K562 (cell line): ENCODE data around the gene POLA1. TPM values are rescaled to one million over a fixed set of nuclear protein-coding genes. Genes with fewer than 3 reads are reported as not detected.

Source experiments
- ADNP ChIP-seq: fragments of 200-800 bp; sonication (Bioruptor generic); IDR thresholded peaks from 2 replicates; pipeline ENCODE4 v1.6.1; 2016; ENCODE audit warnings: missing genetic modification characterization, missing compliant biosample characterization
- E2F6 ChIP-seq, 2 experiments: IDR thresholded peaks; 2 replicates each; pipeline ENCODE4 v1.6.1; 2011; ENCODE audit warnings: borderline replicate concordance in 1 of 2, control low read depth in 1 of 2, low read depth in 1 of 2, low read length in 1 of 2, mild to moderate bottlenecking in 1 of 2, mixed read lengths in 1 of 2, moderate library complexity in 1 of 2; ENCODE audit not compliant: insufficient read depth in 1 of 2, insufficient read length in 1 of 2, poor library complexity in 1 of 2, severe bottlenecking in 1 of 2; ENCODE audit errors: extremely low read depth in 1 of 2
- ERF ChIP-seq: fragments of 450-650 bp; formaldehyde crosslinking; IDR thresholded peaks from 2 replicates; pipeline ENCODE4 v1.4.0; 2020; ENCODE audit warnings: mild to moderate bottlenecking, mixed read lengths
- GATAD2A ChIP-seq: fragments of 450-650 bp; IDR thresholded peaks from 2 replicates; pipeline ENCODE4 v1.6.1; 2017
- HEY1 ChIP-seq: fragments of 250-450 bp; sonication (Bioruptor Pico); IDR thresholded peaks from 2 replicates; pipeline ENCODE4 v1.5.0; 2020; ENCODE audit warnings: mild to moderate bottlenecking, moderate library complexity, borderline replicate concordance
- KDM1A ChIP-seq, 2 experiments: fragments of 450-650 bp; IDR thresholded peaks; 2 replicates each; pipeline ENCODE4 v1.6.1; 2016; ENCODE audit warnings: mild to moderate bottlenecking in 2 of 2
- RBBP5 ChIP-seq: fragments of 200-600 bp; sonication (generic); IDR thresholded peaks from 2 replicates; pipeline ENCODE4 v1.6.1; 2012; ENCODE audit warnings: borderline replicate concordance, mild to moderate bottlenecking, low read length, control low read depth, inconsistent platforms; ENCODE audit not compliant: insufficient read depth, poor library complexity, severe bottlenecking
- TEAD1 ChIP-seq, 2 experiments: fragments of 450-650 bp in 1 of 2; sonication (generic) in 1 of 2; formaldehyde crosslinking; IDR thresholded peaks; 2 replicates each; pipeline versions ENCODE4 v1.4.0 to v1.8.0; 2020 to 2022; ENCODE audit warnings: mild to moderate bottlenecking in 2 of 2, missing genetic modification reagents in 1 of 2
- TEAD2 ChIP-seq: fragments of 450-650 bp; IDR thresholded peaks from 2 replicates; pipeline ENCODE4 v1.6.1; 2016; ENCODE audit warnings: missing genetic modification characterization, control low read depth, missing compliant biosample characterization
- UBTF ChIP-seq, 2 experiments: IDR thresholded peaks; 2 replicates each; pipeline ENCODE4 v1.6.1; 2012; ENCODE audit warnings: improper control_type of control experiment in 2 of 2, low read depth in 2 of 2, low read length in 2 of 2, borderline replicate concordance in 1 of 2
- ZMIZ1 ChIP-seq, 2 experiments: fragments of 150-350 bp in 1 of 2; IDR thresholded peaks; 2 replicates each; pipeline ENCODE4 v1.6.1; 2012 to 2016; ENCODE audit warnings: low read depth in 2 of 2, low read length in 2 of 2, mild to moderate bottlenecking in 1 of 2, moderate library complexity in 1 of 2
- ZNF696 ChIP-seq: fragments of 250-450 bp; sonication (Bioruptor Pico); conservative IDR thresholded peaks from 2 replicates; pipeline ENCODE4 v1.4.0; 2020; ENCODE audit warnings: mild to moderate bottlenecking, moderate library complexity
- ZNF699 ChIP-seq: fragments of 250-450 bp; sonication (Bioruptor Pico); IDR thresholded peaks from 2 replicates; pipeline ENCODE4 v1.8.0; 2021; ENCODE audit warnings: mild to moderate bottlenecking, moderate library complexity; ENCODE audit not compliant: insufficient replicate concordance
- polyA plus RNA-seq, 8 experiments: library from polyadenylated mRNA; depleted of rRNA in 4 of 8; stranded (reverse) in 5 of 8; unstranded in 3 of 8; fragments of >200 nt; fragmentation: Nextera tagmentation in 2 of 8; fragmentation: Illumina TruSeq in 1 of 8; extraction: Ambion mirVana in 2 of 8; extraction: Trizol in 1 of 8; gene quantifications; 2 replicates each; pipeline versions ENCODE4 v1.2.1 to v1.2.3, GENCODE V29; 2011 to 2014; ENCODE audit warnings: inconsistent platforms in 1 of 8, missing spikeins in 1 of 8
- total RNA-seq, 7 experiments: library from RNA; depleted of rRNA in 6 of 7; stranded (reverse); fragments of >200 nt in 6 of 7; fragmentation: Illumina TruSeq in 2 of 7; extraction: Trizol in 2 of 7; gene quantifications; 2 replicates each; pipeline versions ENCODE4 v1.2.1 to v1.2.3, GENCODE V29; 2011 to 2021; ENCODE audit warnings: low replicate concordance in 1 of 7
- TF ChIP-seq, protein P1 (sequence below): fragments of 250-450 bp; sonication (Bioruptor Pico); IDR thresholded peaks from 2 replicates; pipeline ENCODE4 v1.5.0; 2021; ENCODE audit warnings: mild to moderate bottlenecking, moderate library complexity

Gene POLA1
- total and polyA plus RNA-seq, 9 of the 15 experiments (the other 6 are each of a cell fraction or from before 2014, with no cell fraction given): 8.6 to 48.4 (median 27.4) TPM

- TF ChIP-seq E2F6 (IDR thresholded peaks at IDR 0.05; ENCODE audit: borderline replicate concordance in 1 of 2, extremely low read depth in 1 of 2, insufficient read depth in 1 of 2, insufficient read length in 1 of 2, low read depth in 1 of 2, low read length in 1 of 2, poor library complexity in 1 of 2, severe bottlenecking in 1 of 2) (no peak), UBTF (IDR thresholded peaks at IDR 0.05; ENCODE audit: borderline replicate concordance in 1 of 2, low read depth in 2 of 2, low read length in 2 of 2) (no peak), TEAD2 (no peak), ADNP (tag) (no peak), HEY1 (CRISPR knock-in tag) (no peak), GATAD2A (no peak), ERF (no peak), TEAD1 (CRISPR knock-in tag; IDR thresholded peaks at IDR 0.05) (no peak), ZMIZ1 (IDR thresholded peaks at IDR 0.05; ENCODE audit: low read depth in 2 of 2, low read length in 2 of 2) (no peak), RBBP5 (no peak), ZNF696 (no peak), KDM1A (IDR thresholded peaks at IDR 0.05) (no peak), ZNF699 (CRISPR knock-in tag) (no peak)
- TF ChIP-seq, protein P1, sequence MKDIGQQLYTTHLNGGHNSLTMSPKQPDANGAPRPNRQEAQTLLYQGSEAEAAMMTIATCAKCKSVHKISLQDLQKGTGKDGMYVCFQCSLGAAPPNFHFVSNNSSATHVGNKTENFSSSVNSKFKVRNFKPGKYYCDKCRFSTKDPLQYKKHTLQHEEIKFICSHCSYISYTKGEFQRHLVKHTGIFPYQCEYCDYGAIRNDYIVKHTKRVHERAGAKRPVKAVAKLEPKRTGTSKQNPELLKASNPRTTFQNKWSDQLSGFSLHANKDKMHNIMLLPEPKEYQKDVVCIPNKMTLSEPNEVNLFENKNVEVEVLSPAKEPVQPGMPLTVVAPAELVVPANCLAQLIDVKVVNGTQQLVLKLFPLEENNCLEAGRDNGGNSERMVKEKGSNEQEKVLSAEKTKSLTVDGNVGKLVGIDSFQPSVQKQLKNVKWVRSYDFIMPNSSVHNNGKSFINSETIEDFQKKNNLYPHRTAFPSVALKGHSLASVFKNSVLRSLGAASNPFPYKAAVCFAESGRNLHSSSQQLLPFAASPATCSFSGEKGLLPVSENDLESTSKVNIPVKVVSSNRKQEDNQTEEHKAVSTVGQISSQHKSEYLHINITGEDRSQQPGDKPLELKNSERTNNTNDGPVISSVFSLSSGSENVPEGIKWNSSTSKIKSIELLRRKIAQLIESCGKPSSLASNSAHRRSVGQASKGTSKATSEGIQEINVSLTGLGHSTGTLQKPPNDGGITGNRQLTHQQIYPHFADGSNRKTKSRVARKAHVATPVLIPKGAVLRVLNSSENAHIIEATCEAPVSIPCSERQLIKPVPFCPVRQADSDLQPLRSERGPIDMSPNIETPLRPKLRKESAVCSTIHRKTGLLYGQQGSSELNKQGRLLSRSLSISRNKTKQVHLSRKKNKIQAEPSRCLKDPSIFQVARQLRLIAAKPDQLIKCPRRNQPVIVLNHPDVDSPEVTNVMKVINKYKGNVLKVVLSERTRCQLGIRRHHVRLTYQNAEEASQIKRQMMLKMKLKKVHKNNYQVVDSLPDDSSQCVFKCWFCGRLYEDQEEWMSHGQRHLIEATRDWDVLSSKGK (CRISPR knock-in tag): no peak
Observed at GRCh38 chrX:24990535-24990934, 296.8 kb downstream of the POLA1 start (continued).
